Keratinocyte (primary cell): ENCODE results near the gene GLP2R.

Experiments used
- CTCF ChIP-seq, 3 experiments: IDR thresholded peaks in 1 of 3; conservative IDR thresholded peaks in 1 of 3; optimal IDR thresholded peaks in 1 of 3; 2 replicates in 2 of 3; 3 replicates in 1 of 3; pipeline versions ENCODE3 to v1.5.1; 2011; ENCODE audit warnings: low read length in 3 of 3, mild to moderate bottlenecking in 3 of 3, moderate library complexity in 2 of 3, control low read depth in 1 of 3, inconsistent platforms in 1 of 3; ENCODE audit not compliant: insufficient read depth in 2 of 3; ENCODE audit errors: extremely low read depth in 1 of 3
- EZH2 ChIP-seq: IDR thresholded peaks from one replicate; pipeline ENCODE4 v1.6.1; 2012; ENCODE audit warnings: inconsistent platforms, mild to moderate bottlenecking, low read length, moderate library complexity

DNA sequence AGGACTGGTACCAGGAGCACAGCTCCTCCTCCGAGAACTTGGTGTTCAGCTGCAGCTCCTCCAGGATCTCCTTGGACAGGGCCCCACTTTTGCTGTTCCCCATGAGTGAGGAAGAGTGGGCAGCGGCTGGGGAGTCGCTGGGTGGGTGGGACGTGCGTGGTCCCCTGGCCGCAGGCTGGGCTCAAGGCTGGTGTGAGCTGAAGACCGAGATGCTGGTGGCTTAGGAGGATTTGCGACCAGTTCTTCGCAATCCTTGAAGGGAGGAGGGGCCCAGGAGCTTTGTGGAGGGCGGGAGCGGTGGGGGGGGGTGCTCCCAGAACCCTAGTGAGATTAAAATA, 79.3 kb downstream of the GLP2R start, which contains the start of gene RCVRN:
- TF ChIP-seq CTCF (optimal IDR thresholded peaks at IDR 0.05 in 1 of 3, IDR thresholded peaks at IDR 0.05 in 1 of 3, conservative IDR thresholded peaks at IDR 0.05 in 1 of 3; ENCODE audit: extremely low read depth in 1 of 3, insufficient read depth in 2 of 3, low read length in 3 of 3), result no peak
- no peak for TF ChIP-seq EZH2
